Measurements from ENCODE around the gene RAD51B. TPM values are rescaled to one million over a fixed set of nuclear protein-coding genes. Genes with fewer than 3 reads are reported as not detected.
A peak's percentile ranks its signal among the peaks of the same experiment; 100 is the strongest.

The RAD51B gene
- total RNA-seq, 1 experiment from 2014 or later: 20.0 TPM

DNA sequence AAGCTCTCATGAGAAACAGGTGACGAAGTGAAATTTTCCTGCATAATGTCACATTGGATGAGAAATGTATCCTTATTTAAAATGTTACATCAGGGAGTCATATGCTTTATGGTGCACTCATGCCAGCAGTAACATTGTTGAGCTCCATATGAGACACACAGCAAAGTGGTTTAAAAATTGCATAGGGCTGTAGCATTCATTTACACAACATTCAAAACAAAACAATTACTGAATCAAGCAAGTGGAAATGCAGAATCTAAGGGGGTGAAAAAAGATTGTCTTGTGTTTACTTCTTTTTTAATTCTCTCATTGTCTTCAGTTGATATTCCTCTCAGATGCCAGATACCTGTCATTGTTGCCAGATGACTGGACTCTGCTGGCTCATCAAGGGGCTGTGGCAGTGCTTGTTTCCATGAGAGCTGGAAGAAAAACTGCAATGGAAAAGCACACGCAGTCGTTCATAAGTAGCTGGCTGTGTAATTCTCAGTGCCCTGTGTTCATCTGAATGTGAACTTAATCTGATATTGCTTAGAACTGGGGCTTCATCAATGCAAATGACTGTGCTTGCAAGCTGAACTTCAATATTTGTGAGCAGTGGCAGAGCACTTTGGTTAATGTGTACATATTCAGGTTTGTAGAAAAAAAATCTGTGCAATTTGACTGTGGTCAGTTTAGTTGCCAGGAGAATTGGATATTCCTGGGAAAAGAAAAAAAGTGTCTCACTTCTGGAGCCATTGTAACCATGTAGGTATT is 305.6 kb downstream of the RAD51B start (continued):
- TF ChIP-seq TCF7L2 (IDR thresholded peaks at IDR 0.05; ENCODE audit: borderline replicate concordance, extremely low read depth, insufficient read depth, insufficient read length) (no peak), ELF1 (IDR thresholded peaks at IDR 0.05; ENCODE audit: borderline replicate concordance, low read depth) (no peak), EGR1 (IDR thresholded peaks at IDR 0.05; ENCODE audit: low read depth) (no peak)

DNA sequence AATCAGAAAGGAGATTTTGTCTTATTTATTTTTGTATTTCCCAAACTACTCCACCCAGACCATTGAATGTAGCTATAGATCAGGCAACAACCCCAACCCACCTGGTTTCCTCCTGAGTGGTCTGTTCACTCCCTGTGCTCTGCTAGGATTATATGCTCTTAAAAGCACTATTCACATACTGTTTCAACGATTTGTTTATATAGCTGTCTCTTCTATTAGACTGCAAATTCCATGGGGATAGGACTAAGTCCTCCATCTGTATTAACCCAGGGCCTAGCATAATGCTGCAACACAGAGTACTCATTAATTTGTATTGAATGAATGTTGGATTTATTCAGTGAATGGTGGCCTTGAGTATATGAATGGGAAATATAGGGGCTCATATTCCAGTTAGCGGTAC is 307.6 kb downstream of the RAD51B start:
- TF ChIP-seq ZBTB33 (IDR thresholded peaks at IDR 0.05; ENCODE audit: extremely low read depth, insufficient replicate concordance, low read length): no peak
- no peak for TF ChIP-seq ATF3 (IDR thresholded peaks at IDR 0.05)
- TF ChIP-seq, protein P1, sequence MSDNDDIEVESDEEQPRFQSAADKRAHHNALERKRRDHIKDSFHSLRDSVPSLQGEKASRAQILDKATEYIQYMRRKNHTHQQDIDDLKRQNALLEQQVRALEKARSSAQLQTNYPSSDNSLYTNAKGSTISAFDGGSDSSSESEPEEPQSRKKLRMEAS (IDR thresholded peaks at IDR 0.05): no peak
- no peak for TF ChIP-seq REST (IDR thresholded peaks at IDR 0.05; ENCODE audit: low read depth)
- TF ChIP-seq SP1 (IDR thresholded peaks at IDR 0.05; ENCODE audit: low read depth): no peak
- no peak for TF ChIP-seq JUND (IDR thresholded peaks at IDR 0.05)
- no peak for TF ChIP-seq POLR2A (IDR thresholded peaks at IDR 0.05; ENCODE audit: borderline replicate concordance, extremely low read depth, insufficient read depth, insufficient read length)
- TF ChIP-seq CEBPB (IDR thresholded peaks at IDR 0.05; ENCODE audit: low read depth): no peak
- TF ChIP-seq EZH2phosphoT487 (IDR thresholded peaks at IDR 0.05; ENCODE audit: borderline replicate concordance): no peak
- no peak for TF ChIP-seq ZNF274 (IDR thresholded peaks at IDR 0.05; ENCODE audit: low read depth, low read length)
- no peak for TF ChIP-seq EZH2 (IDR thresholded peaks at IDR 0.05)
- TF ChIP-seq RAD21 (IDR thresholded peaks at IDR 0.05; ENCODE audit: low read depth): no peak
- no peak for TF ChIP-seq ZFX (IDR thresholded peaks at IDR 0.05)
- no peak for TF ChIP-seq TCF7L2 (IDR thresholded peaks at IDR 0.05; ENCODE audit: borderline replicate concordance, extremely low read depth, insufficient read depth, insufficient read length)
- RAD21 ChIA-PET (ENCODE audit: low non-redundant PET in 1 of 2, low total read pairs in 2 of 2, uncharacterized antibody in 2 of 2, unreplicated experiment in 2 of 2): interaction anchor here in 1 of 2 experiments (0.7 kb wide), 1 partner anchor 11 kb away, joined by 5 read pairs; no protein-coding TSS in a partner anchor
- peak overlapping the region; percentile 10; the same call in 1 of the 2 replicates for H3K27ac ChIP-seq (ENCODE audit: low read depth, low read length)
- no peaks in the 10 kb centered on the region for H3K36me3 ChIP-seq (ENCODE audit: control insufficient read depth in 1 of 2, insufficient read depth in 2 of 2, low read length in 2 of 2)
- no peak for DNase-seq (ENCODE audit: low read depth, low spot score)
- no peaks in the 10 kb centered on the region for H3K9me3 ChIP-seq (ENCODE audit: control insufficient read depth in 1 of 2, insufficient read depth in 1 of 2, low read depth in 1 of 2, low read length in 2 of 2)
- peaks cover 11 to 26% of the 10 kb centered on the region in 2 experiments; a peak in 3 of 4 replicates for H3K4me1 ChIP-seq (ENCODE audit: control insufficient read depth in 1 of 2, insufficient read depth in 2 of 2, low read length in 2 of 2)
- H4K20me1 ChIP-seq (ENCODE audit: insufficient read depth): no peaks in the 10 kb centered on the region
- H3K4me2 ChIP-seq (ENCODE audit: low read length): no peak overlapping the region
- POLR2A ChIA-PET: no interaction called here
- no TSS peak for BruUV-seq (replicated peaks)
- no peak for ATAC-seq
- CTCF ChIA-PET: no interaction called here
- no peaks in the 10 kb centered on the region for H3K79me2 ChIP-seq (ENCODE audit: insufficient read depth, low read length)
- no peak overlapping the region for H3K9ac ChIP-seq (ENCODE audit: low read length)
- no peaks in the 10 kb centered on the region for H3K27me3 ChIP-seq (ENCODE audit: insufficient read depth, low read length)
- no peaks in the 10 kb centered on the region for H3K9me2 ChIP-seq (ENCODE audit: insufficient read depth)
- no peak overlapping the region for H3K4me3 ChIP-seq (replicated peaks in 1 of 2; ENCODE audit: low read depth in 1 of 2, low read length in 2 of 2)
- intact Hi-C loops (cut with micrococcal nuclease): no loop called here
- H2AFZ ChIP-seq (ENCODE audit: low read depth, low read length, poor library complexity, severe bottlenecking): no peak overlapping the region

Measured in HCT116 (cell line).